Neural progenitor cell (in vitro differentiated cells): ENCODE results near the gene NBR1. TPM values are rescaled to one million over a fixed set of nuclear protein-coding genes. Genes with fewer than 3 reads are reported as not detected.
"Not testable (repeated sequence)": the region's sequence is repeated elsewhere in the genome, so short reads cannot be mapped to it uniquely, and the experiment has no call there.

Experiments
- DNase-seq: peaks from one replicate; pipeline ENCODE4 v3.0.0-alpha.2; 2016; ENCODE audit warnings: low spot score
- H2AFZ ChIP-seq: fragments of 200-600 bp; sonication (generic); replicated peaks from 2 replicates; pipeline ENCODE4 v1.6.1; 2016; ENCODE audit warnings: antibody characterized with exemption
- H3F3A ChIP-seq: fragments of 200-600 bp; sonication (generic); 2 replicates; pipeline ENCODE4 v1.6.1; 2016; ENCODE audit warnings: antibody characterized with exemption, low read depth
- H3K27ac ChIP-seq: fragments of 200-600 bp; sonication (generic); 2 replicates; pipeline ENCODE4 v1.5.1; 2016; ENCODE audit warnings: mild to moderate bottlenecking
- H3K27me3 ChIP-seq: fragments of 200-600 bp; sonication (generic); 2 replicates; pipeline ENCODE4 v1.6.1; 2016; ENCODE audit warnings: mild to moderate bottlenecking, moderate library complexity
- H3K36me3 ChIP-seq: fragments of 200-600 bp; sonication (generic); 2 replicates; pipeline ENCODE4 v1.5.1; 2016
- H3K4me1 ChIP-seq: fragments of 200-600 bp; sonication (generic); 2 replicates; pipeline ENCODE4 v1.6.1; 2016; ENCODE audit warnings: mixed run types
- H3K4me2 ChIP-seq: fragments of 200-600 bp; sonication (generic); 2 replicates; pipeline ENCODE4 v1.6.1; 2016
- H3K4me3 ChIP-seq: fragments of 200-600 bp; sonication (generic); 2 replicates; pipeline ENCODE4 v1.5.1; 2016
- H3K79me2 ChIP-seq: fragments of 200-600 bp; sonication (generic); 2 replicates; pipeline ENCODE4 v1.6.1; 2016; ENCODE audit warnings: low read depth
- H3K9ac ChIP-seq: fragments of 200-600 bp; sonication (generic); 2 replicates; pipeline ENCODE4 v1.6.1; 2016
- H3K9me3 ChIP-seq: fragments of 200-600 bp; sonication (generic); 2 replicates; pipeline ENCODE4 v1.5.1; 2016; ENCODE audit warnings: low read depth
- H4K20me1 ChIP-seq: fragments of 200-600 bp; sonication (generic); 2 replicates; pipeline ENCODE4 v1.6.1; 2016; ENCODE audit warnings: low read depth
- H3K27ac Mint-ChIP-seq: 3 replicates; pipeline ENCODE4 v1.8.0; 2021; ENCODE audit warnings: mixed read lengths
- H3K27me3 Mint-ChIP-seq: 2 replicates; pipeline ENCODE4 v1.8.0; 2022; ENCODE audit warnings: low read depth, mild to moderate bottlenecking, inconsistent platforms, moderate library complexity, mixed read lengths; ENCODE audit not compliant: insufficient read depth
- H3K36me3 Mint-ChIP-seq: 3 replicates; pipeline ENCODE4 v1.8.0; 2021; ENCODE audit warnings: mixed read lengths
- H3K4me1 Mint-ChIP-seq: 3 replicates; pipeline ENCODE4 v1.8.0; 2021; ENCODE audit warnings: mixed read lengths
- H3K4me3 Mint-ChIP-seq: 3 replicates; pipeline ENCODE4 v1.8.0; 2021; ENCODE audit warnings: mild to moderate bottlenecking, moderate library complexity, mixed read lengths
- H3K9me3 Mint-ChIP-seq: 3 replicates; pipeline ENCODE4 v1.8.0; 2020; ENCODE audit warnings: mixed read lengths
- EZH2 ChIP-seq: fragments of 200-600 bp; sonication (generic); IDR thresholded peaks from 2 replicates; pipeline ENCODE4 v1.6.1; 2017; ENCODE audit warnings: antibody characterized with exemption, mild to moderate bottlenecking, moderate library complexity
- EZH2phosphoT487 ChIP-seq: fragments of 200-600 bp; sonication (generic); IDR thresholded peaks from 2 replicates; pipeline ENCODE4 v1.6.1; 2017; ENCODE audit warnings: antibody characterized with exemption
- total RNA-seq: library from RNA; depleted of rRNA; stranded (reverse); fragments of >200 nt; gene quantifications from 2 replicates; pipeline ENCODE4 v1.2.3, GENCODE V29; 2015; ENCODE audit warnings: low replicate concordance
- TF ChIP-seq, protein P1 (sequence below): fragments of 200-600 bp; sonication (generic); IDR thresholded peaks from 2 replicates; pipeline ENCODE4 v1.5.1; 2017; ENCODE audit warnings: antibody characterized with exemption, mild to moderate bottlenecking

NBR1 gene
- total RNA-seq, 1 donor from 2014 or later: 76.5 TPM

DNA sequence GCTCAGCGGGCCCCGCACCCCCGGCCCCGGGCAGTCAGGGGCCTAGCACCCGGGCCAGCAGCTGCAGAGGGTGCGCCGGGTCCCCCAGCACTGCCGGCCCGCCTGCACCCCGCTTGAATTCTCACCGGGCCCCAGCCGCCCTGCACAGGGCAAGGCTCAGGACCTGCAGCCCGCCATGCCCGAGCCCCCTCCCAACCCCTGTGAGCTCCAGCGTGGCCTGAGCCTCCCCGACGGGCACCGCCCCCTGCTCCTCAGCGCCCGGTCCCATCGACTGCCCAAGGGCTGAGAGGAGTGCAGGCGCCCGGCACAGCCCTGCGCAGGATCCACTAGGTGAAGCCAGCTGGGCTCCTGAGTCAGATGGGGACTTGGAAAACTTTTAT is 44.1 kb upstream of the NBR1 start:
- H3K4me3 ChIP-seq: no peak overlapping the region
- H2AFZ ChIP-seq: no peak overlapping the region
- no peak overlapping the region for H3K4me2 ChIP-seq
- no peak overlapping the region for H3K9ac ChIP-seq
- no peaks in the 10 kb centered on the region for H3K36me3 ChIP-seq
- no peak for DNase-seq
- no peaks in the 10 kb centered on the region for H3K9me3 ChIP-seq
- no peaks in the 10 kb centered on the region for H3K27me3 ChIP-seq
- Mint-ChIP-seq H3K4me3 (peak overlapping the region; percentile 76), H3K36me3 (peaks cover 2% of the 10 kb centered on the region), H3K27me3 (peaks cover 7% of the 10 kb centered on the region), H3K4me1 (peaks cover 22% of the 10 kb centered on the region), H3K9me3 (no peaks in the 10 kb centered on the region), H3K27ac (no peak overlapping the region)
- no peaks in the 10 kb centered on the region for H4K20me1 ChIP-seq
- no peak overlapping the region for H3K27ac ChIP-seq
- peaks cover 8% of the 10 kb centered on the region for H3K4me1 ChIP-seq
- H3K79me2 ChIP-seq: peaks cover 49% of the 10 kb centered on the region
- TF ChIP-seq EZH2phosphoT487 (no peak), EZH2 (no peak)
- TF ChIP-seq, protein P1, sequence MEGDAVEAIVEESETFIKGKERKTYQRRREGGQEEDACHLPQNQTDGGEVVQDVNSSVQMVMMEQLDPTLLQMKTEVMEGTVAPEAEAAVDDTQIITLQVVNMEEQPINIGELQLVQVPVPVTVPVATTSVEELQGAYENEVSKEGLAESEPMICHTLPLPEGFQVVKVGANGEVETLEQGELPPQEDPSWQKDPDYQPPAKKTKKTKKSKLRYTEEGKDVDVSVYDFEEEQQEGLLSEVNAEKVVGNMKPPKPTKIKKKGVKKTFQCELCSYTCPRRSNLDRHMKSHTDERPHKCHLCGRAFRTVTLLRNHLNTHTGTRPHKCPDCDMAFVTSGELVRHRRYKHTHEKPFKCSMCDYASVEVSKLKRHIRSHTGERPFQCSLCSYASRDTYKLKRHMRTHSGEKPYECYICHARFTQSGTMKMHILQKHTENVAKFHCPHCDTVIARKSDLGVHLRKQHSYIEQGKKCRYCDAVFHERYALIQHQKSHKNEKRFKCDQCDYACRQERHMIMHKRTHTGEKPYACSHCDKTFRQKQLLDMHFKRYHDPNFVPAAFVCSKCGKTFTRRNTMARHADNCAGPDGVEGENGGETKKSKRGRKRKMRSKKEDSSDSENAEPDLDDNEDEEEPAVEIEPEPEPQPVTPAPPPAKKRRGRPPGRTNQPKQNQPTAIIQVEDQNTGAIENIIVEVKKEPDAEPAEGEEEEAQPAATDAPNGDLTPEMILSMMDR: no peak
- H3F3A ChIP-seq: peaks cover 12% of the 10 kb centered on the region

DNA sequence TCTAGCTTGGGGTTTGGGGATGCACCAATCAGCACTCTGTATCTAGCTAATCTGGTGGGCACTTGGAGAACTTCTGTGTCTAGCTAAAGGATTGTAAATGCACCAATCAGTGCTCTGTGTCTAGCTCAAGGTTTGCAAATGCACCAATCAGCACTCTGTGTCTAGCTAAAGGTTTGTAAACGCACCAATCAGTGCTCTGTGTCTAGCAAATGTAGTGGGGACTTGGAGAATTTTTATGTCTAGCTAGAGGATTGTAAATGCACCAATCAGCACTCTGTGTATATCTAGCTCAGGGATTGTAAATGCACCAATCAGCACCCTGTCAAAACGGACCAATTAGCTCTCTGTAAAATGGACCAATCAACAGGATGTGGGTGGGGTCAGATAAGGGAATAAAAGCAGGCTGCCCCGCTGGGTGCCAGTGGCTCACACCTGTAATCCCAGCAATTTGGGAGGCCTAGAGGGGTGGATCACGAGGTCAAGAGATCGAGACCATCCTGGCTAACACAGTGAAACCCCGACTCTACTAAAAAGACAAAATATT is 43.6 kb upstream of the NBR1 start:
- H3K27ac Mint-ChIP-seq, H3K27me3 ChIP-seq, H3K36me3 ChIP-seq, H4K20me1 ChIP-seq, DNase-seq, H3K4me1 ChIP-seq, H3K4me3 ChIP-seq, H3K9me3 ChIP-seq, H3K27ac ChIP-seq, H3K27me3 Mint-ChIP-seq, H3K9me3 Mint-ChIP-seq, H3K36me3 Mint-ChIP-seq, H3K9ac ChIP-seq, H3K4me2 ChIP-seq, H2AFZ ChIP-seq: not testable (repeated sequence)
- H3F3A ChIP-seq: peaks cover 12% of the 10 kb centered on the region
- peaks cover 46% of the 10 kb centered on the region for H3K79me2 ChIP-seq
- H3K4me1 Mint-ChIP-seq: peaks cover 22% of the 10 kb centered on the region
- H3K4me3 Mint-ChIP-seq: peak overlapping the region; percentile 76

DNA sequence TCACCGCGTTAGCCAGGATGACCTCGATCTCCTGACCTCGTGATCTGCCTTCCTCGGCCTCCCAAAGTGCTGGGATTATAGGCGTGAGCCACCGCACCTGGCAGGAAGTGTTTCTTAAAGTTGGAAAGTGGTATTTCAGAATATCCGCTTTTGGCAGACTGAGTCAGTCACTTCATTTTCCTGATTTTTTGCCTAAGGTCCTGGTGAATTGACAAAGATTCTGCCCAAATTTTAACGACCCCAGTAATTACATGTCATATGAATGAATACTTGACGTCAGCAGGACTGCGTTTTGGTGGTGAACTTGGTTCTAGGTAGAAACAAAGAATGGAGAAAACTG is 41.4 kb upstream of the NBR1 start:
- Histone ChIP-seq H3K4me2 (no peak overlapping the region), H3F3A (peaks cover 5% of the 10 kb centered on the region), H4K20me1 (no peaks in the 10 kb centered on the region), H3K27ac (no peak overlapping the region), H3K79me2 (peaks cover 26% of the 10 kb centered on the region), H3K27me3 (no peaks in the 10 kb centered on the region), H3K36me3 (no peaks in the 10 kb centered on the region), H2AFZ (no peak overlapping the region), H3K9me3 (no peaks in the 10 kb centered on the region), H3K4me3 (no peak overlapping the region), H3K9ac (no peak overlapping the region), H3K4me1 (no peaks in the 10 kb centered on the region)
- no peak for DNase-seq
- TF ChIP-seq EZH2 (no peak), EZH2phosphoT487 (no peak)
- TF ChIP-seq, protein P1: no peak
- no peaks in the 10 kb centered on the region for H3K9me3 Mint-ChIP-seq
- H3K4me3 Mint-ChIP-seq: no peak overlapping the region
- peaks cover 13% of the 10 kb centered on the region for H3K4me1 Mint-ChIP-seq
- peaks cover 7% of the 10 kb centered on the region for H3K36me3 Mint-ChIP-seq
- peaks cover 6% of the 10 kb centered on the region for H3K27me3 Mint-ChIP-seq
- no peak overlapping the region for H3K27ac Mint-ChIP-seq

DNA sequence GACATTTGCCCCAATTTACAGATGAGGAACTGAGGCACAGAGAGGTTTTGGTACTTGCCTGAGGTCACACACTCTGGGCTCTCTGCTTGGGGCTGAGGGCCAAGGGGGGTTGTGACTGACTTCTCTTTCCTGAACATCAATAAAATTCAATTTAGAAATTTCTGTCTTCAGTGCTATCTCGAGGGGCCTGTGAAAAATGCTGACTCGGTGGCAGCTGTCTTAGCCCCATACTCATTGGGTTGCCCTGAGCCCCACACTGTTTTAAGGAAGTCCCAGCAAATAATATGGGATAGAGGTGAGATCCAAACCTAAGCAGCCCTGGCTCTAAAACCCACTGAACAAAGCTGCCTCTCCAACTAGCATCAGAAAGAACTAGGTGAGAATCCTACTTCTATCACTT is 38.9 kb upstream of the NBR1 start:
- H3K27me3 ChIP-seq: no peaks in the 10 kb centered on the region
- Mint-ChIP-seq H3K4me1 (peaks cover 3% of the 10 kb centered on the region), H3K36me3 (peaks cover 5% of the 10 kb centered on the region), H3K27ac (no peak overlapping the region), H3K27me3 (peaks cover 6% of the 10 kb centered on the region), H3K4me3 (no peak overlapping the region), H3K9me3 (no peaks in the 10 kb centered on the region)
- no peaks in the 10 kb centered on the region for H3F3A ChIP-seq
- no peak overlapping the region for H2AFZ ChIP-seq
- H3K9ac ChIP-seq: no peak overlapping the region
- DNase-seq: no peak
- no peak overlapping the region for H3K27ac ChIP-seq
- no peaks in the 10 kb centered on the region for H3K4me1 ChIP-seq
- H4K20me1 ChIP-seq: no peaks in the 10 kb centered on the region
- no peaks in the 10 kb centered on the region for H3K36me3 ChIP-seq
- no peaks in the 10 kb centered on the region for H3K9me3 ChIP-seq
- TF ChIP-seq EZH2 (no peak), EZH2phosphoT487 (no peak)
- TF ChIP-seq, protein P1: no peak
- H3K4me2 ChIP-seq: no peak overlapping the region
- H3K79me2 ChIP-seq: peaks cover 5% of the 10 kb centered on the region
- no peak overlapping the region for H3K4me3 ChIP-seq

DNA sequence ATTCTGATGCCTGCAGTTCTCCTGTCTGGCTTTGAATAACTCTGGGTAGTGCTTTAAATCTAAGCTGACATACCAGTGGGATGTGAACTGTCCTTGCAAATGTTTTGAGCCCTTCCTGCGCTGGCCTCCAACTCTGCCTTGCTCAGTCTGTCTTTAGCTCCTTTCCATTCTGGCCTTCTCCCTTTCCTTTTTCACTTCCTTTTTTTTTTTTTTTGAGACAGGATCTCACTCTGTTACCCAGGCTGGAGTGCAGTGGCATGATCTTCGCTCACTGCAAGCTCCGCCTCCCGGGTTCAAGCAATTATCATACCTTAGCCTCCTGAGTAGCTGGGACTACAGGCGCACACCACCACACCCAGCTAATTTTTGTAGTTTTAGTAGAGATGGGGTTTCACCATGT is 37.6 kb upstream of the NBR1 start:
- not testable (repeated sequence) for H3K4me3 Mint-ChIP-seq, H3K36me3 ChIP-seq, H3K4me1 Mint-ChIP-seq, DNase-seq, H4K20me1 ChIP-seq, H3K9ac ChIP-seq, H3K79me2 ChIP-seq, H3K4me2 ChIP-seq, H3K36me3 Mint-ChIP-seq, H3K27me3 ChIP-seq, H3K4me3 ChIP-seq, H3K27me3 Mint-ChIP-seq, H3K27ac ChIP-seq, H3K9me3 Mint-ChIP-seq, H3F3A ChIP-seq, H2AFZ ChIP-seq, H3K27ac Mint-ChIP-seq, H3K9me3 ChIP-seq, H3K4me1 ChIP-seq
